HTERT RPE-1 (cell line): ENCODE results near the gene SEC14L6.
"Not testable (repeated sequence)": the region's sequence is repeated elsewhere in the genome, so short reads cannot be mapped to it uniquely, and the experiment has no call there.

ENCODE experiments used
- in situ Hi-C: fragments of 300-500 bp; cut with MboI; formaldehyde crosslinking; loops from 4 replicates; pipeline ENCODE4 v1.14.3; 2020; ENCODE audit warnings: low sequenced_read_pairs

Gene SEC14L6

GRCh38 chr22:30567277-30567676, 20.7 kb upstream of the SEC14L6 start:
- in situ Hi-C loops, result not testable (repeated sequence)

- in situ Hi-C loops, result no loop called here
Observed at GRCh38 chr22:30566125-30566524, 19.6 kb upstream of the SEC14L6 start.

- in situ Hi-C loops, result no loop called here
Observed at GRCh38 chr22:30565341-30565740, 18.8 kb upstream of the SEC14L6 start.

GRCh38 chr22:30564761-30565119, 18.2 kb upstream of the SEC14L6 start:
- in situ Hi-C loops, result no loop called here

- in situ Hi-C loops, result no loop called here
Observed at GRCh38 chr22:30564045-30564760, 17.7 kb upstream of the SEC14L6 start.

GRCh38 chr22:30562366-30562765, 15.8 kb upstream of the SEC14L6 start:
- in situ Hi-C loops, result no loop called here

- in situ Hi-C loops, result no loop called here
Observed at GRCh38 chr22:30561402-30562189, 15.1 kb upstream of the SEC14L6 start.

- in situ Hi-C loops, result not testable (repeated sequence)
Observed at GRCh38 chr22:30560643-30561202, 14.2 kb upstream of the SEC14L6 start.

- in situ Hi-C loops, result no loop called here
Observed at GRCh38 chr22:30559889-30560288, 13.3 kb upstream of the SEC14L6 start.

- in situ Hi-C loops, result no loop called here
Observed at GRCh38 chr22:30557243-30557642, 10.7 kb upstream of the SEC14L6 start.

- in situ Hi-C loops, result no loop called here
Observed at GRCh38 chr22:30556388-30556787, 9.8 kb upstream of the SEC14L6 start.

GRCh38 chr22:30555282-30556210, 9.0 kb upstream of the SEC14L6 start:
- in situ Hi-C loops, result no loop called here

- in situ Hi-C loops, result no loop called here
Observed at GRCh38 chr22:30553971-30554370, 7.4 kb upstream of the SEC14L6 start.

GRCh38 chr22:30552719-30553118, 6.2 kb upstream of the SEC14L6 start:
- in situ Hi-C loops, result no loop called here

- in situ Hi-C loops, result not testable (repeated sequence)
Observed at GRCh38 chr22:30551813-30552212, 5.3 kb upstream of the SEC14L6 start.

- in situ Hi-C loops, result no loop called here
Observed at GRCh38 chr22:30547188-30547587, 647 bp upstream of the SEC14L6 start.

- in situ Hi-C loops, result no loop called here
Observed at GRCh38 chr22:30542811-30543188, 3.7 kb downstream of the SEC14L6 start.

- in situ Hi-C loops, result no loop called here
Observed at GRCh38 chr22:30541961-30542810, 4.4 kb downstream of the SEC14L6 start.

- in situ Hi-C loops, result not testable (repeated sequence)
Observed at GRCh38 chr22:30541511-30541910, 5.0 kb downstream of the SEC14L6 start.

GRCh38 chr22:30539368-30539767, 7.2 kb downstream of the SEC14L6 start:
- in situ Hi-C loops, result no loop called here
